Liver (tissue), 9 donors: ENCODE data around the gene MAL. TPM values are rescaled to one million over a fixed set of nuclear protein-coding genes. Genes with fewer than 3 reads are reported as not detected.

Experiments used
- DNase-seq: peaks from one replicate; pipeline ENCODE4 v3.0.0-alpha.2; 2017; ENCODE audit warnings: low spot score
- H3K27ac ChIP-seq, 2 donors: one replicate each; pipeline ENCODE4 v1.7.0; 2013; ENCODE audit warnings: inconsistent platforms in 2 of 2, low read length in 2 of 2, control low read depth in 1 of 2, low read depth in 1 of 2, mild to moderate bottlenecking in 1 of 2
- H3K27me3 ChIP-seq, 4 donors: one replicate each; pipeline versions ENCODE4 v1.6.1 to v1.7.0; 2013; ENCODE audit warnings: low read length in 3 of 4, inconsistent platforms in 1 of 4, mild to moderate bottlenecking in 1 of 4, moderate library complexity in 1 of 4; ENCODE audit not compliant: control insufficient read depth in 4 of 4, insufficient read depth in 4 of 4
- H3K36me3 ChIP-seq, 4 donors: one replicate each; pipeline versions ENCODE4 v1.6.1 to v1.7.0; 2013; ENCODE audit warnings: low read length in 3 of 4, mild to moderate bottlenecking in 3 of 4, low read depth in 1 of 4, moderate library complexity in 1 of 4; ENCODE audit not compliant: control insufficient read depth in 4 of 4, insufficient read depth in 3 of 4
- H3K4me1 ChIP-seq, 4 donors: one replicate each; pipeline versions ENCODE4 v1.6.1 to v1.7.0; 2013; ENCODE audit warnings: low read length in 3 of 4, mild to moderate bottlenecking in 3 of 4, moderate library complexity in 1 of 4; ENCODE audit not compliant: control insufficient read depth in 4 of 4, insufficient read depth in 4 of 4
- H3K4me3 ChIP-seq, 3 donors: one replicate each; pipeline versions ENCODE4 v1.6.1 to v1.7.0; 2013; ENCODE audit warnings: low read length in 3 of 3, control low read depth in 1 of 3, low read depth in 1 of 3, mild to moderate bottlenecking in 1 of 3
- H3K9ac ChIP-seq, 2 donors: one replicate each; pipeline ENCODE4 v1.7.0; 2013; ENCODE audit warnings: low read length in 2 of 2, mild to moderate bottlenecking in 2 of 2, moderate library complexity in 2 of 2, control low read depth in 1 of 2, low read depth in 1 of 2
- H3K9me3 ChIP-seq, 4 donors: one replicate each; pipeline versions ENCODE4 v1.6.1 to v1.7.0; 2013; ENCODE audit warnings: low read length in 3 of 4; ENCODE audit not compliant: control insufficient read depth in 4 of 4
- EGR1 ChIP-seq, 2 donors: IDR thresholded peaks; 2 replicates each; pipeline ENCODE4 v1.6.1; 2016 to 2018; ENCODE audit warnings: antibody characterized with exemption in 2 of 2, low read depth in 2 of 2
- FOXA1 ChIP-seq: IDR thresholded peaks from 2 replicates; pipeline ENCODE4 v1.6.1; 2016; ENCODE audit warnings: antibody characterized with exemption
- FOXA2 ChIP-seq: IDR thresholded peaks from 2 replicates; pipeline ENCODE4 v1.6.1; 2016; ENCODE audit warnings: antibody characterized with exemption
- GABPA ChIP-seq, 2 donors: IDR thresholded peaks in 1 of 2; conservative IDR thresholded peaks in 1 of 2; 2 replicates each; pipeline ENCODE4 v1.6.1; 2016; ENCODE audit warnings: antibody characterized with exemption in 2 of 2, mild to moderate bottlenecking in 1 of 2, moderate library complexity in 1 of 2
- HNF4A ChIP-seq, 2 donors: conservative IDR thresholded peaks; 2 replicates each; pipeline ENCODE4 v1.6.1; 2016; ENCODE audit warnings: antibody characterized with exemption in 2 of 2, mild to moderate bottlenecking in 2 of 2
- HNF4G ChIP-seq: IDR thresholded peaks from 2 replicates; pipeline ENCODE4 v1.6.1; 2016; ENCODE audit warnings: antibody characterized with exemption
- JUND ChIP-seq, 2 donors: IDR thresholded peaks; 2 replicates each; pipeline ENCODE4 v1.6.1; 2016; ENCODE audit warnings: antibody characterized with exemption in 2 of 2
- NR2F2 ChIP-seq: IDR thresholded peaks from 2 replicates; pipeline ENCODE4 v1.6.1; 2016; ENCODE audit warnings: antibody characterized with exemption
- RAD21 ChIP-seq, 2 donors: IDR thresholded peaks; 2 replicates each; pipeline ENCODE4 v1.6.1; 2016; ENCODE audit warnings: antibody characterized with exemption in 2 of 2, mild to moderate bottlenecking in 2 of 2
- RXRA ChIP-seq, 2 donors: IDR thresholded peaks; 2 replicates each; pipeline ENCODE4 v1.6.1; 2017 to 2018; ENCODE audit warnings: antibody characterized with exemption in 2 of 2, mild to moderate bottlenecking in 1 of 2
- SP1 ChIP-seq: IDR thresholded peaks from 2 replicates; pipeline ENCODE4 v1.6.1; 2018; ENCODE audit warnings: antibody characterized with exemption, mild to moderate bottlenecking
- TAF1 ChIP-seq: conservative IDR thresholded peaks from 2 replicates; pipeline ENCODE4 v1.6.1; 2016; ENCODE audit warnings: antibody characterized with exemption, mild to moderate bottlenecking
- YY1 ChIP-seq: IDR thresholded peaks from 2 replicates; pipeline ENCODE4 v1.6.1; 2016; ENCODE audit warnings: antibody characterized with exemption, mild to moderate bottlenecking
- WGBS: extraction: QIAGEN DNeasy Blood & Tissue Kit; methylation state at CpG from one replicate; pipeline ENCODE4 v1.1.7; 2013; 5-methylcytosine and 5-hydroxymethylcytosine counted together
- polyA plus RNA-seq, 2 donors: library from polyadenylated mRNA; stranded (reverse) in 1 of 2; unstranded in 1 of 2; fragments of 200-250 nt in 1 of 2; fragments of >200 nt in 1 of 2; fragmentation: Nextera tagmentation in 1 of 2; extraction: Ambion mirVana in 1 of 2; gene quantifications; one replicate each; pipeline versions ENCODE4 v1.2.1 to v1.2.3, GENCODE V29; 2013 to 2015
- total RNA-seq, 2 donors: library from RNA; depleted of rRNA; stranded (reverse); fragments of >200 nt; gene quantifications; one replicate each; pipeline ENCODE4 v1.2.3, GENCODE V29; 2014
- TF ChIP-seq, protein P1 (sequence below): IDR thresholded peaks from 2 replicates; pipeline ENCODE4 v1.6.1; 2016; ENCODE audit warnings: antibody characterized with exemption
- TF ChIP-seq, protein P2 (sequence below): IDR thresholded peaks from 2 replicates; pipeline ENCODE4 v1.6.1; 2016; ENCODE audit warnings: antibody characterized with exemption
- TF ChIP-seq, protein P3 (sequence below): IDR thresholded peaks from 2 replicates; pipeline ENCODE4 v1.6.1; 2016; ENCODE audit warnings: antibody characterized with exemption, mild to moderate bottlenecking
- TF ChIP-seq, protein P4 (sequence below): IDR thresholded peaks from 2 replicates; pipeline ENCODE4 v1.6.1; 2016; ENCODE audit warnings: antibody characterized with exemption
- TF ChIP-seq, protein P5 (sequence below): fragments of 150-350 bp; IDR thresholded peaks from 2 replicates; pipeline ENCODE4 v1.5.1; 2017; ENCODE audit warnings: improper control_type of control experiment, low read depth, low read length; ENCODE audit not compliant: missing input control
- donor health status: healthy.
- donor health status: healthy.
- donor health status: healthy.
- donor health status: healthy.
- donor health status: healthy.

Gene MAL
- total and polyA plus RNA-seq, 4 donors: 0.51 TPM; not detected in 3

DNA sequence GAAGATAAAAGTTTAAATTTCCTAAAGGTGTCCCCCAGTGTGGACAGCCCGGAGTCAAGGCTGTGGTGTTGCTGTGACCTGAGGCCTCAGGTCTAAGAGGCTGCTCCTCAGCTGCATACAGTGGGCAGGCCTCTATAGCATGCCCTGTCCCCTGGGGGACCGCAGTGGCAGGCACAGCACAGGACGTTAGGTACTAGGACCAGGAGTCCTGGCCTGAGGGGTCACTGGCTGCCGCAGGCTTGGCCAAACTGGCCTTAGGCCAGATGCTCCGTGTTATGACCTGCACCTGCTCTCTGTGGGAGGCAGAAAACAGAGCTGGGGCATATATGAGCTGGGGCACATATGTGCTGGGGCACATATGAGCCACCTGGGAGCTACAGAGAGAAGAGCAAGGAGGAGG is 21.2 kb upstream of the MAL start (continued):
- TF ChIP-seq, protein P1, sequence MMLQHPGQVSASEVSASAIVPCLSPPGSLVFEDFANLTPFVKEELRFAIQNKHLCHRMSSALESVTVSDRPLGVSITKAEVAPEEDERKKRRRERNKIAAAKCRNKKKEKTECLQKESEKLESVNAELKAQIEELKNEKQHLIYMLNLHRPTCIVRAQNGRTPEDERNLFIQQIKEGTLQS: no peak
- no peak for TF ChIP-seq FOXA1

DNA sequence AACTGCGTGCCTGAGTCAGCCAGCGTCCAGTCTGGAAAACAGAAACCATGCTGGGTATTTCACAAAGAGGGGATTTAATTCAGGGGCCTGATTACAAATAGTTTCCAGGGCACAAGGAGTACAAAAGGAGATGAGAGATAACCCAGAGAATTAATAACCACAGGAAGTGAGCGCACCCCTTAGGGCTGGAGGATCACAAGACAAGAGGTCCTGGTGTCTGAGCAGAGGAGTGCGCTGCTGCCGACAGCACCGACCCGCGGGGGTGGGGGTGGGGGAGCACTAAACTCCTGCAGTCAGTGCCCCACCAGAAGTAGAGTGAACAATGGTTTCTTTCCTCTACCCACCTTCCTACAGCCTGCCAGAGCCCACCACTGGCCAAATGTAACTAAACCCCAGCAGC is 20.8 kb upstream of the MAL start:
- whole genome bisulfite sequencing: 58% methylated on average over 8 of the region's 8 CpGs
- DNase-seq: no peak

More for the DNA sequence above, 20.8 kb upstream of the MAL start:
- H3K4me1 ChIP-seq: no peaks in the 10 kb centered on the region
- no peak overlapping the region for H3K27ac ChIP-seq
- H3K9ac ChIP-seq: no peak overlapping the region
- TF ChIP-seq, protein P2, sequence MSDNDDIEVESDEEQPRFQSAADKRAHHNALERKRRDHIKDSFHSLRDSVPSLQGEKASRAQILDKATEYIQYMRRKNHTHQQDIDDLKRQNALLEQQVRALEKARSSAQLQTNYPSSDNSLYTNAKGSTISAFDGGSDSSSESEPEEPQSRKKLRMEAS: no peak
- TF ChIP-seq, protein P3, sequence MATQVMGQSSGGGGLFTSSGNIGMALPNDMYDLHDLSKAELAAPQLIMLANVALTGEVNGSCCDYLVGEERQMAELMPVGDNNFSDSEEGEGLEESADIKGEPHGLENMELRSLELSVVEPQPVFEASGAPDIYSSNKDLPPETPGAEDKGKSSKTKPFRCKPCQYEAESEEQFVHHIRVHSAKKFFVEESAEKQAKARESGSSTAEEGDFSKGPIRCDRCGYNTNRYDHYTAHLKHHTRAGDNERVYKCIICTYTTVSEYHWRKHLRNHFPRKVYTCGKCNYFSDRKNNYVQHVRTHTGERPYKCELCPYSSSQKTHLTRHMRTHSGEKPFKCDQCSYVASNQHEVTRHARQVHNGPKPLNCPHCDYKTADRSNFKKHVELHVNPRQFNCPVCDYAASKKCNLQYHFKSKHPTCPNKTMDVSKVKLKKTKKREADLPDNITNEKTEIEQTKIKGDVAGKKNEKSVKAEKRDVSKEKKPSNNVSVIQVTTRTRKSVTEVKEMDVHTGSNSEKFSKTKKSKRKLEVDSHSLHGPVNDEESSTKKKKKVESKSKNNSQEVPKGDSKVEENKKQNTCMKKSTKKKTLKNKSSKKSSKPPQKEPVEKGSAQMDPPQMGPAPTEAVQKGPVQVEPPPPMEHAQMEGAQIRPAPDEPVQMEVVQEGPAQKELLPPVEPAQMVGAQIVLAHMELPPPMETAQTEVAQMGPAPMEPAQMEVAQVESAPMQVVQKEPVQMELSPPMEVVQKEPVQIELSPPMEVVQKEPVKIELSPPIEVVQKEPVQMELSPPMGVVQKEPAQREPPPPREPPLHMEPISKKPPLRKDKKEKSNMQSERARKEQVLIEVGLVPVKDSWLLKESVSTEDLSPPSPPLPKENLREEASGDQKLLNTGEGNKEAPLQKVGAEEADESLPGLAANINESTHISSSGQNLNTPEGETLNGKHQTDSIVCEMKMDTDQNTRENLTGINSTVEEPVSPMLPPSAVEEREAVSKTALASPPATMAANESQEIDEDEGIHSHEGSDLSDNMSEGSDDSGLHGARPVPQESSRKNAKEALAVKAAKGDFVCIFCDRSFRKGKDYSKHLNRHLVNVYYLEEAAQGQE: no peak
- TF ChIP-seq FOXA2: no peak
- no peak for TF ChIP-seq RAD21 (IDR thresholded peaks at IDR 0.05)
- no peak for TF ChIP-seq YY1
- no peak for TF ChIP-seq HNF4G
- TF ChIP-seq, protein P4, sequence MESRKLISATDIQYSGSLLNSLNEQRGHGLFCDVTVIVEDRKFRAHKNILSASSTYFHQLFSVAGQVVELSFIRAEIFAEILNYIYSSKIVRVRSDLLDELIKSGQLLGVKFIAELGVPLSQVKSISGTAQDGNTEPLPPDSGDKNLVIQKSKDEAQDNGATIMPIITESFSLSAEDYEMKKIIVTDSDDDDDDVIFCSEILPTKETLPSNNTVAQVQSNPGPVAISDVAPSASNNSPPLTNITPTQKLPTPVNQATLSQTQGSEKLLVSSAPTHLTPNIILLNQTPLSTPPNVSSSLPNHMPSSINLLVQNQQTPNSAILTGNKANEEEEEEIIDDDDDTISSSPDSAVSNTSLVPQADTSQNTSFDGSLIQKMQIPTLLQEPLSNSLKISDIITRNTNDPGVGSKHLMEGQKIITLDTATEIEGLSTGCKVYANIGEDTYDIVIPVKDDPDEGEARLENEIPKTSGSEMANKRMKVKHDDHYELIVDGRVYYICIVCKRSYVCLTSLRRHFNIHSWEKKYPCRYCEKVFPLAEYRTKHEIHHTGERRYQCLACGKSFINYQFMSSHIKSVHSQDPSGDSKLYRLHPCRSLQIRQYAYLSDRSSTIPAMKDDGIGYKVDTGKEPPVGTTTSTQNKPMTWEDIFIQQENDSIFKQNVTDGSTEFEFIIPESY: no peak
- no peak for TF ChIP-seq SP1
- TF ChIP-seq, protein P1: no peak
- TF ChIP-seq, protein P5, sequence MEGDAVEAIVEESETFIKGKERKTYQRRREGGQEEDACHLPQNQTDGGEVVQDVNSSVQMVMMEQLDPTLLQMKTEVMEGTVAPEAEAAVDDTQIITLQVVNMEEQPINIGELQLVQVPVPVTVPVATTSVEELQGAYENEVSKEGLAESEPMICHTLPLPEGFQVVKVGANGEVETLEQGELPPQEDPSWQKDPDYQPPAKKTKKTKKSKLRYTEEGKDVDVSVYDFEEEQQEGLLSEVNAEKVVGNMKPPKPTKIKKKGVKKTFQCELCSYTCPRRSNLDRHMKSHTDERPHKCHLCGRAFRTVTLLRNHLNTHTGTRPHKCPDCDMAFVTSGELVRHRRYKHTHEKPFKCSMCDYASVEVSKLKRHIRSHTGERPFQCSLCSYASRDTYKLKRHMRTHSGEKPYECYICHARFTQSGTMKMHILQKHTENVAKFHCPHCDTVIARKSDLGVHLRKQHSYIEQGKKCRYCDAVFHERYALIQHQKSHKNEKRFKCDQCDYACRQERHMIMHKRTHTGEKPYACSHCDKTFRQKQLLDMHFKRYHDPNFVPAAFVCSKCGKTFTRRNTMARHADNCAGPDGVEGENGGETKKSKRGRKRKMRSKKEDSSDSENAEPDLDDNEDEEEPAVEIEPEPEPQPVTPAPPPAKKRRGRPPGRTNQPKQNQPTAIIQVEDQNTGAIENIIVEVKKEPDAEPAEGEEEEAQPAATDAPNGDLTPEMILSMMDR: no peak
- TF ChIP-seq NR2F2: no peak
- TF ChIP-seq FOXA1: no peak
- TF ChIP-seq EGR1 (IDR thresholded peaks at IDR 0.05; ENCODE audit: low read depth in 2 of 2): no peak
- no peak for TF ChIP-seq TAF1
- no peak for TF ChIP-seq RXRA (IDR thresholded peaks at IDR 0.05)
- TF ChIP-seq GABPA (IDR thresholded peaks at IDR 0.05 in 1 of 2, conservative IDR thresholded peaks at IDR 0.05 in 1 of 2): no peak
- no peak for TF ChIP-seq JUND (IDR thresholded peaks at IDR 0.05)
- no peak for TF ChIP-seq HNF4A (conservative IDR thresholded peaks at IDR 0.05)
- no peak overlapping the region for H3K4me3 ChIP-seq
- no peaks in the 10 kb centered on the region for H3K36me3 ChIP-seq
- no peaks in the 10 kb centered on the region for H3K9me3 ChIP-seq
- H3K27me3 ChIP-seq: peaks cover 0 to 3% (median 0%) of the 10 kb centered on the region in 4 donors
